Hepatocyte (in vitro differentiated cells): Measurements from ENCODE around the gene LAMA3. TPM values are rescaled to one million over a fixed set of nuclear protein-coding genes. Genes with fewer than 3 reads are reported as not detected.

ENCODE experiments used
- DNase-seq: peaks from one replicate; pipeline ENCODE4 v3.0.0-alpha.2; 2016; ENCODE audit warnings: low spot score
- H2AFZ ChIP-seq: fragments of 200-600 bp; sonication (generic); 2 replicates; pipeline ENCODE4 v1.6.0; 2016; ENCODE audit warnings: antibody characterized with exemption, mild to moderate bottlenecking
- H3K27ac ChIP-seq: fragments of 200-600 bp; sonication (generic); 2 replicates; pipeline ENCODE4 v1.5.1; 2016; ENCODE audit warnings: mild to moderate bottlenecking
- H3K27me3 ChIP-seq: fragments of 200-600 bp; sonication (generic); 2 replicates; pipeline ENCODE4 v1.6.1; 2016
- H3K36me3 ChIP-seq: fragments of 200-600 bp; sonication (generic); replicated peaks from 2 replicates; pipeline ENCODE4 v1.5.1; 2016; ENCODE audit warnings: low read depth; ENCODE audit not compliant: insufficient read depth
- H3K4me1 ChIP-seq: fragments of 200-600 bp; sonication (generic); 2 replicates; pipeline ENCODE4 v1.5.1; 2016; ENCODE audit warnings: mild to moderate bottlenecking, moderate library complexity; ENCODE audit not compliant: insufficient read depth
- H3K4me2 ChIP-seq: fragments of 200-600 bp; sonication (generic); 2 replicates; pipeline ENCODE4 v1.6.0; 2016
- H3K4me3 ChIP-seq: fragments of 200-600 bp; sonication (generic); 2 replicates; pipeline ENCODE4 v1.5.1; 2016; ENCODE audit warnings: mild to moderate bottlenecking
- H3K79me2 ChIP-seq: fragments of 200-600 bp; sonication (generic); 2 replicates; pipeline ENCODE4 v1.6.0; 2017; ENCODE audit warnings: mild to moderate bottlenecking
- H3K9me2 ChIP-seq: fragments of 200-600 bp; sonication (generic); replicated peaks from 2 replicates; pipeline ENCODE4 v1.6.0; 2017; ENCODE audit warnings: mild to moderate bottlenecking; ENCODE audit not compliant: insufficient read depth
- H3K9me3 ChIP-seq: fragments of 200-600 bp; sonication (generic); 2 replicates; pipeline ENCODE4 v1.5.1; 2016; ENCODE audit warnings: low read depth, mild to moderate bottlenecking
- H4K20me1 ChIP-seq: fragments of 200-600 bp; sonication (generic); 2 replicates; pipeline ENCODE4 v1.6.0; 2016; ENCODE audit warnings: mild to moderate bottlenecking; ENCODE audit not compliant: insufficient read depth, poor library complexity, severe bottlenecking
- EZH2 ChIP-seq: fragments of 200-600 bp; sonication (generic); IDR thresholded peaks from 2 replicates; pipeline ENCODE4 v1.6.1; 2016; ENCODE audit warnings: antibody characterized with exemption, mild to moderate bottlenecking, borderline replicate concordance
- EZH2phosphoT487 ChIP-seq: fragments of 200-600 bp; sonication (generic); IDR thresholded peaks from one replicate; pipeline ENCODE4 v1.6.1; 2018; ENCODE audit warnings: antibody characterized with exemption, mild to moderate bottlenecking, low read depth, moderate library complexity; ENCODE audit not compliant: unreplicated experiment, severe bottlenecking
- WGBS: methylation state at CpG from one replicate; pipeline ENCODE4 v1.1.6; 2016; ENCODE audit warnings: low lambda C conversion rate; ENCODE audit errors: missing lambda C conversion rate; 5-methylcytosine and 5-hydroxymethylcytosine counted together
- polyA plus RNA-seq: library from polyadenylated mRNA; unstranded; fragments of >200 nt; fragmentation: Nextera tagmentation; extraction: Ambion mirVana; gene quantifications from 2 replicates; pipeline ENCODE4 v1.2.1, GENCODE V29; 2016
- total RNA-seq: library from RNA; depleted of rRNA; stranded (reverse); fragments of >200 nt; gene quantifications from 2 replicates; pipeline ENCODE4 v1.2.3, GENCODE V29; 2014
- TF ChIP-seq, protein P1 (sequence below): fragments of 200-600 bp; sonication (generic); IDR thresholded peaks from 2 replicates; pipeline ENCODE4 v1.5.1; 2016; ENCODE audit warnings: antibody characterized with exemption, mild to moderate bottlenecking; ENCODE audit not compliant: poor library complexity

Gene LAMA3
- total and polyA plus RNA-seq, 2 experiments from 2014 or later = 29.9 to 52.1 TPM

DNA sequence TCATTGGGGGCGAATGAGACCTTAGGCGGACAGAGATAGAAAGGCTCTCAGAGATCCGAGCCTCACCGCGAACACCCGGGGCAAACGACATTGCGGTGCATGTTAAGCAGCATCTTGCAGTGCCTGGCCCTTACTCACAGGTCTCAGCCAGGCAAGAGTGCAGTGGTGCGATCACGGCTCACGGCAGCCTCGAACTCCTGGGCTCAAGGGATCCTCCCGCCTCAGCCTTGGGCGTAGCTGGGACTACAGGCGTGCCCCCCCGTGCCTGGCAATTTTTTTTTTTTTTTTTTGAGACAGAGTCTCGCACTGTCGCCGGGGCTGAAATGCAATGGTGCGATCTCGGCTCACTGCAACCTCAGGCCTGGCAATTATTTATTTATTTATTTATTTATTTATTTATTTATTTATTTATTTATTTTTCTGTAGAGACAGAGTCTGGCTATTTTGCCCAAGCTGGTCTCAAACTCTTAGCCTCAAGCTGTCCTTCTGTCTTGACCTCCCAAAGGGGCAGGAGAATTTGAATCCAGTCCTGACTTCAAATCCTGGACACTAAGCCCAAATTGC, 1.3 kb downstream of the LAMA3 start:
- peaks cover 20% of the 10 kb centered on the region for H3K79me2 ChIP-seq
- 60% methylated on average over 21 of the region's 21 CpGs for WGBS

DNA sequence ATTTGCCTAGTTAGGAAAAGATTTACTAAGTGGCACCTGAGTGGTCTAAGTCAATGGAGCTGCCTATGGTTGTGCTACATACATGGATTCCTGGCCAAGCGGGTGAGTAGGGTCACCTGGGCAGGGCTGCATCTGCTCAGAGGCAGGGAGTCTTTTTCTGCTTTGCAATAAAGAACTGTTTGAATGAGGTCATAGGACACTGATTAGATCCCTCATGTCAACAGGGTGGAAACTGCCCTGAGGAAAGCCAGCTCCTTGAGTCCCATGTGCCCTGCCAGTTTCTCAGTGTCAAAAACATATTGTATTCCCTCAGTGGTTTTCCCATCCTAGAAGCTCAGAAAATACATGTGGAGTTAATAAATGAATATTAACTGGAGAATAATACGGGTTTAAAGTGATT, 4.6 kb downstream of the LAMA3 start:
- H3K79me2 ChIP-seq = peaks cover 22% of the 10 kb centered on the region
- H3K4me3 ChIP-seq = no peak overlapping the region
- peaks cover 14% of the 10 kb centered on the region for H3K4me1 ChIP-seq
- H3K9me2 ChIP-seq = no peaks in the 10 kb centered on the region
- TF ChIP-seq, protein P1, sequence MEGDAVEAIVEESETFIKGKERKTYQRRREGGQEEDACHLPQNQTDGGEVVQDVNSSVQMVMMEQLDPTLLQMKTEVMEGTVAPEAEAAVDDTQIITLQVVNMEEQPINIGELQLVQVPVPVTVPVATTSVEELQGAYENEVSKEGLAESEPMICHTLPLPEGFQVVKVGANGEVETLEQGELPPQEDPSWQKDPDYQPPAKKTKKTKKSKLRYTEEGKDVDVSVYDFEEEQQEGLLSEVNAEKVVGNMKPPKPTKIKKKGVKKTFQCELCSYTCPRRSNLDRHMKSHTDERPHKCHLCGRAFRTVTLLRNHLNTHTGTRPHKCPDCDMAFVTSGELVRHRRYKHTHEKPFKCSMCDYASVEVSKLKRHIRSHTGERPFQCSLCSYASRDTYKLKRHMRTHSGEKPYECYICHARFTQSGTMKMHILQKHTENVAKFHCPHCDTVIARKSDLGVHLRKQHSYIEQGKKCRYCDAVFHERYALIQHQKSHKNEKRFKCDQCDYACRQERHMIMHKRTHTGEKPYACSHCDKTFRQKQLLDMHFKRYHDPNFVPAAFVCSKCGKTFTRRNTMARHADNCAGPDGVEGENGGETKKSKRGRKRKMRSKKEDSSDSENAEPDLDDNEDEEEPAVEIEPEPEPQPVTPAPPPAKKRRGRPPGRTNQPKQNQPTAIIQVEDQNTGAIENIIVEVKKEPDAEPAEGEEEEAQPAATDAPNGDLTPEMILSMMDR = no peak
- TF ChIP-seq EZH2 (no peak), EZH2phosphoT487 (no peak)
- DNase-seq = peak; percentile 42
- H3K9me3 ChIP-seq = no peaks in the 10 kb centered on the region
- H3K27ac ChIP-seq = peak overlapping the region; percentile 36
- WGBS = 71% methylated on average over 2 of the region's 2 CpGs
- H2AFZ ChIP-seq = no peak overlapping the region
- H4K20me1 ChIP-seq = no peaks in the 10 kb centered on the region
- no peaks in the 10 kb centered on the region for H3K36me3 ChIP-seq
- H3K27me3 ChIP-seq = peaks cover 2% of the 10 kb centered on the region
- H3K4me2 ChIP-seq = peak overlapping the region; percentile 43

More for the DNA sequence above, 1.3 kb downstream of the LAMA3 start:
- TF ChIP-seq, protein P1 = no peak
- TF ChIP-seq EZH2 (no peak), EZH2phosphoT487 (no peak)
- Histone ChIP-seq H3K9me3 (no peaks in the 10 kb centered on the region), H3K4me3 (peak overlapping the region; percentile 43), H4K20me1 (no peaks in the 10 kb centered on the region), H3K36me3 (no peaks in the 10 kb centered on the region), H3K4me1 (peaks cover 11% of the 10 kb centered on the region), H3K4me2 (peak overlapping the region; percentile 97), H3K27ac (peak overlapping the region; percentile 67), H3K27me3 (peaks cover 10% of the 10 kb centered on the region), H3K9me2 (no peaks in the 10 kb centered on the region), H2AFZ (peak overlapping the region; percentile 75)
- DNase-seq = no peak

DNA sequence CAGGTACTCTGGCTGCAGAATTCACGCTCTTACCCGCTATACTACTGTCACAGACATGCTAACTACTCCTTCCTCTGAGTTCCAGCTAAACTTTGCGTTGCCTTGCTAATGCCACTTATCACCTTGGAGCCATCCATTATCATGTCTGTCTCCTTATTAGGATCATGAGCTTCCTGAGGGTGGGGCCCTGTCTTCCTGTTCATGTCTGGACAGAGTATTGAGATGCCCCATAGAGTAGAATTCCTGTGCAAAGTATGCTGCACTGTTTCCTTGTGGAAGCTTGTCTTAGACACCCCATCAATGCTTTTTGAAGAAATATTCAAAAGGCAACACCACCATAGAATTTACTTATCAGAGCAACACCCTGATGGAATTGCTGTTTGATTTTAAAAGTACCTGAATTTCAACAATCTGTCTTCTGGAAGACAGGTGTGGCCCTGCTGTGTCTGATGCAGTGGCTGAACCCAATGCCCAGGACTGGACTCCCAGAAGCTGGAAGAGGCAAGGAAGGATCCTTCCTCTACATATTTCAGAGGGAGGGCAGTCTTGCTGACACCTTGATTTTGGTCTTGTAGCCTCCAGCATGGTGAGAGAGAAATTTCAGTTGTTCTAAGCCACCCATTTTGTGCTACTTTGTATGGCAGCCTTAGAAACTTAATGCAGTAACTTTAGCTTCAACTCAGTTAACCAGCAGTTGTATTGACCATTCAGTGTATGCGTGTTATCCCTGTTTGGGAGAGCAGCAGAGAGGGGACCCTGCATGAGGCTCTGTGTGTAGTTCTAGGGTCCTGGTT, 5.6 kb downstream of the LAMA3 start:
- Histone ChIP-seq H3K79me2 (peaks cover 22% of the 10 kb centered on the region), H3K27me3 (no peaks in the 10 kb centered on the region), H3K9me2 (no peaks in the 10 kb centered on the region), H4K20me1 (no peaks in the 10 kb centered on the region), H3K36me3 (no peaks in the 10 kb centered on the region), H3K4me3 (no peak overlapping the region), H3K4me2 (no peak overlapping the region), H3K4me1 (peaks cover 11% of the 10 kb centered on the region), H2AFZ (no peak overlapping the region), H3K9me3 (no peaks in the 10 kb centered on the region), H3K27ac (peak overlapping the region; percentile 82)
- DNase-seq = no peak
- TF ChIP-seq EZH2phosphoT487 = no peak
- TF ChIP-seq EZH2 = no peak
- TF ChIP-seq, protein P1 = no peak
- 91% methylated on average over 4 of the region's 4 CpGs for WGBS
